Activated CD4-positive, alpha-beta T cell treated with anti-CD3 and anti-CD28 coated beads, Interleukin-2, amount 50 U/mL, for 1 hour (primary cell): ENCODE measurements around the gene CAND1.
"Not testable (repeated sequence)": the region's sequence is repeated elsewhere in the genome, so short reads cannot be mapped to it uniquely, and the experiment has no call there.

ENCODE experiments used
- DNase-seq: peaks from one replicate; pipeline ENCODE4 v3.0.0-alpha.2; 2020

CAND1 gene

GRCh38 chr12:67284561-67284960 lies 15.4 kb downstream of the CAND1 start:
- DNase-seq: no peak

- DNase-seq: no peak
These were observed 17.1 kb downstream of the CAND1 start for GRCh38 chr12:67286257-67286656.

- no peak for DNase-seq
These were observed 18.2 kb downstream of the CAND1 start for GRCh38 chr12:67287311-67287710.

- no peak for DNase-seq
These were observed 19.4 kb downstream of the CAND1 start for GRCh38 chr12:67288561-67288960.

GRCh38 chr12:67290378-67290777 lies 21.2 kb downstream of the CAND1 start:
- no peak for DNase-seq

GRCh38 chr12:67299526-67299925 lies 30.4 kb downstream of the CAND1 start:
- DNase-seq: no peak

GRCh38 chr12:67299926-67300325 lies 30.8 kb downstream of the CAND1 start:
- no peak for DNase-seq

GRCh38 chr12:67302162-67302561 lies 33.0 kb downstream of the CAND1 start:
- DNase-seq: no peak

- DNase-seq: no peak
These were observed 36.4 kb downstream of the CAND1 start for GRCh38 chr12:67305544-67305943.

- no peak for DNase-seq
These were observed 37.6 kb downstream of the CAND1 start for GRCh38 chr12:67306712-67307111.

- no peak for DNase-seq
These were observed 46.5 kb downstream of the CAND1 start for GRCh38 chr12:67315661-67316060.

- no peak for DNase-seq
These were observed 49.6 kb downstream of the CAND1 start for GRCh38 chr12:67318786-67319185.

- no peak for DNase-seq
These were observed 50.8 kb downstream of the CAND1 start for GRCh38 chr12:67319936-67320335.

- DNase-seq: no peak
These were observed 51.6 kb downstream of the CAND1 start for GRCh38 chr12:67320614-67321295.

- DNase-seq: no peak
These were observed 53.4 kb downstream of the CAND1 start for GRCh38 chr12:67322580-67322979.

- DNase-seq: no peak
These were observed 53.8 kb downstream of the CAND1 start for GRCh38 chr12:67323007-67323406.

- no peak for DNase-seq
These were observed 57.5 kb downstream of the CAND1 start for GRCh38 chr12:67326637-67327036.

- DNase-seq: no peak
These were observed 58.3 kb downstream of the CAND1 start for GRCh38 chr12:67327466-67327865.

- DNase-seq: no peak
These were observed 62.0 kb downstream of the CAND1 start for GRCh38 chr12:67331123-67331522.

- DNase-seq: no peak
These were observed 62.7 kb downstream of the CAND1 start for GRCh38 chr12:67331828-67332227.

GRCh38 chr12:67333649-67334048 lies 64.5 kb downstream of the CAND1 start:
- no peak for DNase-seq

- DNase-seq: no peak
These were observed 69.3 kb downstream of the CAND1 start for GRCh38 chr12:67338426-67338825.

GRCh38 chr12:67339530-67339929 lies 70.4 kb downstream of the CAND1 start:
- DNase-seq: no peak

- DNase-seq: not testable (repeated sequence)
These were observed 71.9 kb downstream of the CAND1 start for GRCh38 chr12:67341086-67341485.

- no peak for DNase-seq
These were observed 76.0 kb downstream of the CAND1 start for GRCh38 chr12:67344979-67345710.
